ENCODE results near the gene AGBL4. TPM values are rescaled to one million over a fixed set of nuclear protein-coding genes. Genes with fewer than 3 reads are reported as not detected.

The AGBL4 gene
- polyA plus RNA-seq, 4 donors, result 0.99 to 1.5 (median 1.0) TPM

DNA sequence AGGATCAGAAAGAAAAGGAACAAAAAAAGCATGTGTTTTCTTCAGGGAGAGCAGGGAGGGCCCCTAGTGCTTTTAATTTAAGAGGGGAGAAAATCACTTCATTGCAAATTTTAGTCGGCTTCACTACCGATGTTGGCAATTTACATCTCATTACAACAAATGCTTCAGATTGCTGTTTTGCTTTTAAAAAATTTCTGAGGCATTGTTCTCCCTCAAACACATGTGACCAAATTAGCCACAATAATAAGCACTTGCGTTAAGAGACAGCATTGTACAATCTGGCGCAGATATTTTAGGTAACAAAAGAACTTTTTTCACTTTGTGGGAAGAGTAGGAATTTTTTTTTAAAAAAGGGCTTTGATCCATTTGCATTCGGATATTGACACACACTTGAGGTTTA, 1276.8 kb downstream of the AGBL4 start:
- DNase-seq (ENCODE audit: low read depth in 4 of 4, low spot score in 2 of 4), result no peak

DNA sequence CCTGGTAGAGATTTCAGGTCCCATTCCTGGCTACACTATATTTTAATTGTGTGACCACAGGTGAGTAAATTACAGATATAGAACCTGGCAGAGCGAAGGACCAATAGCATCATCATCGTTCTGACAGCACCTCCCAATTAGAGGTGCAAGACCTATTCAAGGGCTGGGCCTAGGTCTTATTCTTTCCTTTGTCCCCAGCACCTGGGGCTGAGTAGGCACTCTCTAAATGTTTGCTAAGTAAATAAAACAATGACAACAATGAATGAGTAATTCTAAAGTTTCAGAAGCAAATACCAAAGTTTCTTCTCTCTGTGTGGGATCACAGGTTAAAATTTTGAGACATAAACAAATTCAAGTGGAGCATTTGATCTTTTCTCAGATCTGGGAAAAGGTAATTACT, 1279.7 kb downstream of the AGBL4 start:
- no peak for DNase-seq (ENCODE audit: low read depth in 4 of 4, low spot score in 2 of 4)

DNA sequence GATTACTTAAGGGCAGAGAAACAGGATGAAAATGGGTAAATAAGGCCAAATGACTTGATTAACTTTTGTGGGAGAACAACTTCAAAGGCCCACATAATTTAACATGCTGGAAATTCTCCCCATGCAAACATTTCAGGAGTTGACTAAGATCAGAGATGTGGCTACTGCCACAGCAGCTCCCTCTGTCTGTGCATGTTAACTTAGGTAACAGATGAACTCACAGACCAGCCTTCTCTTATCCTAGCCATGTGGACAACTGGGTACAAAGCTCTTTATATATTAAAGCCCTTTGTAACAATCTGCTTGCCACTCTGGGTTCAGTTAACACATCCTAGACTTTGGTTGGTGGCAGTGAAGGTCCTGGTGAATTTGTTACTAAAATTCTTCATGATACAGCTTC, 1280.3 kb downstream of the AGBL4 start:
- DNase-seq (ENCODE audit: low read depth in 4 of 4, low spot score in 2 of 4), result no peak

DNA sequence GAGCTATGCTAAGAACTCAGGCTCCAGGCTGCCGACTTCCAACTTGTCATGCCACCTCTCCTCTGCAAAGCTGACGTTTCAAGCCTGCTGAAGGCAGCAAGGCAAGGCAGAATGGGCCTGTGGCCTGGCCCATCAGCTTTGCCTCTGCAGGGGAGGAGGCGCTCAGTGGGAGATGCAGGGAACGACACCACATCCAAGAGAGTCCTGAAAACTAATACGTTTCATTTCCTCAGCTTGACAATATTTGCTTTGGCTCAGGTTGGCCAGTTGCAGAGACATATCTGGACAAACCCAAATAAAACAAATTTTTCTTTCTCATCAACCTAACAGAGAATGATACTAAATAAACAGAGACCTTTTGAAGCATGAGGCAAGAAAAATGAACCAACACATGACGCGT, 1282.4 kb downstream of the AGBL4 start:
- no peak for DNase-seq (ENCODE audit: low read depth in 4 of 4, low spot score in 2 of 4)

DNA sequence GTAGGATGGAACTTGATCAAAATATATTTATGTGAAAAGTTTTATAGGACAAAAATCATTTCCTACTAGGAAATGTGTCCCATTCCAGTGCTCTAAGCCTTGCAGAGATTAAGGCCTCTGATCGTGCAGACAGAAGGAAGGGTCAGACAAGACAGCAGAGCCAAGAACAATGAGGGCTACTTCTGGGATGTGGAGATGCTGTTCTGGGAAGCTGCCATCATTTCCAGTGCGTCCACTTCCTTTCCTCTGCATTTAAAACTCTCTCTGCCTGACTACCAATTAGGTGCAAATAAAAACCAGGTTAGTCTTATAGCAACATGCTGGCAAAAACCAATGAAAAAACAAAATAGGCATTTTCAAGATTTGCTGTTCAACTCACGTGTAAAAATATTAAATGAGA, 1283.1 kb downstream of the AGBL4 start:
- DNase-seq (ENCODE audit: low read depth in 4 of 4, low spot score in 2 of 4), result no peak

DNA sequence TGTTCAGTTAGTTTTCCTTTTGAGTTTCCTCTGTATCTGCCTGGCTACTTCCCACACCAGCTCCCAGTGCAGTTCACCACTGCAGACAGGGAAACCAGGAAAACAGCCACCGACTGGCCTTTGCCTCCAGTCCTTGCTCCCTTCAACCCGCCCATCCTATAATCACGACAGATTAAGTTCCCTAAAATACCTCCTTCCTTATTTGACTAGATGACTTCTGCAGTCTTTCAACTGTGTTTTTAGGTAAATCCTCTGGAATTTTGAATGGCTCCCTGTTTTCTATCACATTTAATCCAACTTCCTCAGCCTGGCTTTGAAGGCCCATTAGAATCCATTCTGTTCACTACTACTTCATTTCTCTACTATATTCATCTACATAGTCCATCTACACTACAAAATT, 1284.7 kb downstream of the AGBL4 start:
- DNase-seq (ENCODE audit: low read depth in 4 of 4, low spot score in 2 of 4), result no peak

DNA sequence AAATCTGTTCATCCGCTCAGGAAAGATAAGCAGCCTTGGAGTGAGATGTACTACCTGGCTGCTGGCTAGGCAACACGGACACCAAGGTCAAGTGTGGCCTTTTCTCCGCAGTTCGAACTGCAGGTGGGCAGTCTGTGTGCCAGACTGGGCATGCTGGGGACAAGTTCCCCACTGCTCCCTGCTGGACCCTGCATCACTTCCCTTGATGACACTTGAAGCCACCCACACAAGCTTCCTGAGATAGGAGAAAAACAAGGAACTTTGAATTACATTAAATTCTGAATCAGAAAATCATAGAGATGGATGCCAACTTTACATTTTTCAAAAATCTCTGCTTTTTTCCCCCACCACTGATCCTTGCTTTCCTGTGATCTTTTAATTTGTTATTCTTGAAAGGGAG, 1285.4 kb downstream of the AGBL4 start:
- DNase-seq (ENCODE audit: low read depth in 4 of 4, low spot score in 2 of 4), result no peak

DNA sequence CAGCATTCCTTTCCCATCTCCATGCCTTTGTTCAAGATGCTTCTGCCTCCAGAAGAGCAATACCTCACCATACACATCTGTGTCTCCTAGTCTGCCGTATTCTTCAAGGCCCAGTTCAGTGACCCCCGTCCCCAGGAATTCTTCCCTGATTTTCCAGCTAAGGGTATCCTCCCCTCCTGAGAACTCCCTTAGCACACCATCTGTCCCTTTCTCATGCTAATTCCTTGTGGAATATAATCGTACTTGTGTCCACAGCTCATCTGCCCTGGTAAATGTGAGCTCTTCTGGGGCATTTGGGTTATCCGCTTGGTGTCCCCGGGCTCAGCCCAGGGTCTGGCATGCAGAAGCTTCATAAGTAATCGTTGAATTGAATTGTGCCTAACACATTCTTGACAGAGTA, 1288.0 kb downstream of the AGBL4 start:
- no peak for DNase-seq (ENCODE audit: low read depth in 4 of 4, low spot score in 2 of 4)

DNA sequence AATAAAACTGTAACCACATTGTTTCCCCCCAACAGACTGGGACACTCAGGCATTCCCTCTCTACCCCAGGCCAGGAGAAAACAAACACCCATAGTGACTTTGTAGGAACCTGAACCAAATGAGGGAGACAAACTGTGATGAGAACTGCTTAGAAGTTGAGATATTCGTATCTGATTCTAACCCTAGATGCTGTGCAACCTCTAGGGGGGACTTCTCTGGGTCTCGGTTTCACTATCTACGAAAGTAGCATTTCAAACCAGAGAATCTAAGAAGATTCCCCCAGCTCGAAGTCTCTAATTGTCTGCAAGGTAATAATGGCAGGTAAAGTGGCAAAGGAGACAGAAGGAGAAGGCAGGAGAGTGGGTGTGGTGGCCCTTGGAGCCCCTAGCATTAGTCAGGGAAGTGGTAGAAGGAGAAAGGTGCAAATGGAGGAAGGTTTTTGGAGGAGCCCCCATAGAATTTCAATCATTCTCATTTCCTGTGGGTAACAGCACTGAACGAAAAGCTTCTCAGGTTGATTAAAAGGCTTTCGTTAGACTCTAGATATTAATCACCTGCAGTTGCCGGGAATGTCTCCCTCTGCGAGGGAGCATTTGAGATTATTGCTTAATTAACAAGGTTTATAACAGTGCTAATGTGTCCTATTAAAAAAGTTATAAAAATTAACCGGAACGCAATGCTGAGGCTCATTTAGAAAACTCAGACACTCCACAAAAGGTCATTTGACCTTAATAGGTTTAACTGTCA, 1293.4 kb downstream of the AGBL4 start:
- DNase-seq (ENCODE audit: low read depth in 4 of 4, low spot score in 2 of 4), result no peak

DNA sequence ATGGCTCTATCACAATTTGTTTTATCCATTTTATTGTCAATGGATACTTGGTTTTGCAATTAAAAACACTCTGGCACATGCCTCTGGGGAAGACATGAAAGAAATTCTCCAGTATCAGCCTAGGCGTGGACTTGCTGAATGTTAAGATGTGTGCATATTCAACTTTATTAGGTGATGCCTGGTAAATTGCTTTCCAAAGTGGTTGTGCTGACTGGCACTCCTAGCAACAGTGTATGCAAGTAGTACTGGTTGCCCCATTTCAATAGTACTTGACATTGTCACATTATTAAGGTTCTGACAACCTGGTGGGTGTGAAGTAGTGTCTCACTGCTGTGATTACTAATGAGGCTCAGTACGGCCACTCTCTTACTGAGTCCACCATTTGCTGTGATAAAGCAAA, 1295.2 kb downstream of the AGBL4 start:
- no peak for DNase-seq (ENCODE audit: low read depth in 4 of 4, low spot score in 2 of 4)

DNA sequence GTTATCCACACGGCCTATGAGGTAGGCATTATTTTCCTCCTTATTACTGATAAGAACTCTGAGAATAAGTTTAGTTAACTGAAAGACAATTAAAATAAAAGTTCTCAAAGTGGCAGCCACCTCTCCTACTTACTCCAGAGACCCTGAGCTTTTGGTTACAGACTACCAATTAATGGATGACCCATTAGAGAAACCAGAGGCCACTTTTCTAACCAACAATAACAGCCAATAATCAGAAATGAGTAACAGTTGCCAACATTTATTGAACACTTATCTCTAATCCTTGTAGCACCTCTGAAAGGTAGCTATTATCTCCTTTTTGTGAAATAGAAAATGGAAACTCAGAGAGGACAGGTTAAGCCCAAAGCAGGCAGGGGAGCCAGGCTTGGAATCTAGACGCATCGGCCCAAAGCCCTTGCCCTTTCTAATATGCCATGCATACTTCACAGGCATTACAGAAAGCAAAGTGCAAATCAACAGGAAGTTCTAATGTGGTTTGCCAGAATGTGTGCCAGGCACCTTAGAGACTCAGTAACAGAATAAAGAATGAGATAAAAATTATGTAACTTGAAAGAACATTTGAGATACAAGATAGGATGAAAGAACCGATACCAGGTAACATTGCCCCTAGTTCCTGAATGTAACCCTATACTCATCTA, 1297.1 kb downstream of the AGBL4 start:
- no peak for DNase-seq (ENCODE audit: low read depth in 4 of 4, low spot score in 2 of 4)

DNA sequence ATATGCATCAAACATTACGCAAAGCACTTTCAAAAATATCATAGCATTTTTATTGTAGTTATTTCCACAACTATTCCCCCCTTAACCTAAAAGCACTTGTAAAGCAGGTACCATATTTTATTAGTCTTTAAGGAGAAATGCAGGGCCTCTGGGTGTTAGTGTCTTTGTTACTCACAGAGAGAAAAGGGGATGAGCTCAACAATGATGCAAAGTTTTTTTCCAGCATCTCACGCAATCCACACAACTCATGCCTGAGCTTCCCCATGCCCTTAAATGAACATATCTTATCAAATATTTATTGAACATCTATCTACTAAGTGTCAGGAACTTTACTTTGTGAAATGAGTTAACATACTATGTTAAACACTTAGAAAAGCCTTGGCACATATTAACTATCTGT, 1297.6 kb downstream of the AGBL4 start:
- no peak for DNase-seq (ENCODE audit: low read depth in 4 of 4, low spot score in 2 of 4)

DNA sequence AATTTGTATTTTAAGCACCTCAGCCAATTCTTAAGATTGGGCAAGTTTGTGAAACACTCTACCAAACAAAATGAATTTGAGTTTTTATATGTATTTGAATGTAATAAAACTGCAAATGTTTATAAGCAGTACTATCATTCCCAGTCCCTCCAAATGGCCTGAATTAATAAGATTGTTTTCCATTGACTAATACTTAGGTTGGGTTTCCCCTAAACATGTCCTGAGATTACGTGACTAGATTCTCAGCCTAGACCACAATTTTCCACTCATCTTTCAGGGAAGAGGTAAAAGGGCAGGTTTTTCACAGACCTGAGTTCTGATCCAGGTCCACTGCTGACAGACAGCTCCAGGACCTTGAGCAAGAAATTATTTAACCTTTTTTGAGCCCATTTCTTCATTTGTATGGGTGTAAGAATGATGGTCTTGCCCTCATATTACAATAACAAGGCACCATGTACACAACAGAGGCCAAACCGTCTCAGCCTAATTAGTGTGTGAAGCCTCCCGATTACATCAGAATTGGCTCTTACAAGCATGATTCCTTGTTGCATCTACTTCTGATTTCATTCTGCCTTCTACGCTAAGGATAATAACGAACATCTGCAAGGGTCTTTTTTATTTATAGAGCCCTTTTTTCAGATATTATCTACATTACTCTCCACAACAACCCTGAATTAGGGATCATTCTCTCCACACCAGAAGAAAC, 1298.3 kb downstream of the AGBL4 start:
- DNase-seq (ENCODE audit: low read depth in 4 of 4, low spot score in 2 of 4), result no peak

DNA sequence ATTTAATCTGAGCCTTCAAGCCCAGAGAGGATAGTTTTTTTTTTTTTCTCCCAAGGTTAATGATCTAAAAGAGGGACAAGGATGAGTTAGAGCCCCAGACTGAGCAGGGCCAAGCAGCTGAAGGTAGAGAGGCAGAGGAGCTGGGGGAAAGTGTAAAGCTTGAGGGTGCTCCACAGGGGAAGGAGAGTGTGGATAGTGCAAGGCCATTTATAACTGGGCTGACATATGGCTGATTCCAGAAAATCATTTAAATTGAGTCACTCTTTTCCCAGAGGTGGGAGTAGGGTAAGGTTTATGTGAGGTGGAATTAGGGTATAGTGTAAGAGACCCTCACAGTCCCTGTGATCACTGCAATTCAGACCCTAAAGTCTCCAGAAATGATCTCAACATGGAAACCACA, 1302.8 kb downstream of the AGBL4 start:
- DNase-seq (ENCODE audit: low read depth in 4 of 4, low spot score in 2 of 4), result no peak

DNA sequence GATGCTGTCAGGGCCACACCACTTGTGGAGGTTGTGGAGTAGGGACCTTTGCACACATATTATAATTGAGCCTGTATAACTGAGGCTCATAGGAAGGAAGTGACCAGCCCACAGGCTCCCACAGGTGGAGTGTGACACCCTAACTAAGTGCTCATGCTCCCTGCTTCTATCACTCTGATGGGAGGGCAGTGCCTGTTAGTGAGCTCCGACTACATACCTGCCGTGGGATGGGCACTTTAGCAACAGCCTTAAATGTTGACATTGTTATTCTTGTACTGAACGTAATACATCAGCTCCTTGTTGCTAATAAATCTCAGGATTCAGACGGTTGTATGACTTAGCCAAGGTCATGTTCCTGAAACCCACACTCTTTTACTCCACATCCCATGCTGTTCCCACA, 1305.0 kb downstream of the AGBL4 start:
- DNase-seq (ENCODE audit: low read depth in 4 of 4, low spot score in 2 of 4), result no peak

DNA sequence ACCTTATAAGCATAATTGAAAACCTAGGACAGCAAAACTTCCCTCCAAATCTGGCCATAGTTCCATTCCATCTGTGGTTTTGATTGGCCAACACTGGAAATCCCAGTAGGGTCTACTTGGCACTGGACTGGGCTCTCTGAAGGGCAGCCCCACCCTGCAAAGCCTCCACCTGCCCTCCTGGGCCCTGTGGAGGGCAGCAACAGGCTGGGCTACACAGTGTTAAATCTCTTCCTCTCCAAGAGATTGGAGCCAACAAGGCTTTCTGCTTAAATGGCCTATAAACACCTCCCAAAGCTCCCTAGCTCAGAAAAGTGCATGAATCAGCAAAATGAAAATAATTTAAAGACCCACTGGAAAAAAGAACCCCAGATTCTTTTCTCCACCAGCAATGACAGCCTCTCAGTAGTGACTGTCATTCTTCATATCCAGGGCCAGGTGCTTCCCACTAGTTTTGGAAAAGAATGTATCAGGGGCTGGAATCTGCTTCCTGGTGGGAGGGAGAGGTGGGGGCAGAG, 1305.6 kb downstream of the AGBL4 start:
- DNase-seq (ENCODE audit: low read depth in 4 of 4, low spot score in 2 of 4), result no peak

DNA sequence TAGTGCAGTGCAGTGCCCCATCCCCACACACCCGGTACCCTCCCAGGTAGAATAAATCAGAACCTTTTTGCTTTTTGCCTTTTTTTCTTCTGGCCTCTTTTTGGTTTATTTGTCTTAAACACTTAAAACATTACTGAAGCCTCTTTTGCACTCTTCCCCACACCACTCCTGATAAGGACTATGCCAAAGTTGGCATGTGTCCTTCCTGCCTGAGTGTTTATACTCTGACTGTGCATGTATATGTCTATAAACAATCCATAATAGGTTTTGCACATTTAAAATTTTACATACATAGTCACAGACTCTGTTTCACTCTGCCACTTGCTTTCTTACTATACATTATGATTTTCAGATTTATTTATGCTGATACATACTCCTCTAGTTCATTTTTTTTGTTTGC, 1306.7 kb downstream of the AGBL4 start:
- no peak for DNase-seq (ENCODE audit: low read depth in 4 of 4, low spot score in 2 of 4)

DNA sequence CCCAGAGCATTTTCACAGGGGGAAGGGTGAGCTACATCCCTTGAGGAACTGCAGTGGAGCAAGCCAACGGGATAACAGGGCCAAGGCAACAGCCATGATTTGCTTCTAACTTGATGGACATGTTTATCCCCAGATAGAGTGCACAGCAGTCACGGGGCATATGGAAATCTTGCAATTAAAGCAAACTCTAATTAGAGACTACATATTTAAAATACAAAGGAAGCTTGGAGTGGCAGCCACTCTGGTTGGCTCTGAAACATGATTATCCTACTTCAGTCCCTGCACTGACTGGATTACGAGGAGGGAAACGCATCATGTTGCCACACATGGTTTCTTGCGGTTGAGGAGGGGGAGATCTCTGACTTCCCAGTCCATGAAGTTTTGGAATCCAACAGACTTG, 1307.8 kb downstream of the AGBL4 start:
- no peak for DNase-seq (ENCODE audit: low read depth in 4 of 4, low spot score in 2 of 4)

DNA sequence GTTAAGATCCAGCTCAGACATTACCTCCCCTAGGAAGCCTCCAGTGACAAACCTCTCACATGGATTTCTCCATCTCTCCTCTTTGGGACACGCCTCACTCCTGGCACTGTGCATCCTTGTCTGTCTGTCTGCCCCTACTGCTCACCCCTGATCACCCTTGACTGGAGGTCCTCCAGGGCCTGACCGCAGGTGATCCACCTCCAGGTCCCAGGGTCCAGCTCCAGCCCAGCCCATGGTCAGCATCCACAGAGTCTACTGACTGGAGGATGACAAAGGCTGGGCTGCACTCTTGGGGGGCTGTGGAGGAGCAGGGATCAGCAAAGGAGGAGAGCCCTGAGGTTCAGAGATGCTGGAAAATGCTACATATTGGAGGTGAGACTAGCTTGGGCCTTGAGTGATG, 1312.8 kb downstream of the AGBL4 start:
- DNase-seq (ENCODE audit: low read depth in 4 of 4, low spot score in 2 of 4), result no peak

DNA sequence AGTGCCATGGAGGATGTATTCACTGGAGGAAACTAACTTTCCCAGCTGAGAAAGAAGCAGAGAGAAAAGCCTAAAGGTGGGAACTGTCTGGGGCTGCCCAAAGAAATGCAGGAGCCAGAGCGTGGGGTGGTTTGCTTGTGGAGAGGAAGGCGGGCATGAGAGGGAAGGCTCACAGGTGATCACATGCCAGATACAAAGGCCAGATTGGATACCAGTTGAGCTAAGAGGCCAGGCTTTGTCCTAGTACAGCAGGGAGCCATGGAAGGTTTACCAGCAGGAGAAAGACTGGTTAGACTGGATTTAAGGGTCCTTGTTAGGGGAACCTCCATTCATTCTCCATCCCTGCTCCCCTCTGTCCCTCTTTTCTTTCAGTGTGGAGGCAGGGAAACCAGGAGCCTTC, 1313.4 kb downstream of the AGBL4 start:
- DNase-seq (ENCODE audit: low read depth in 4 of 4, low spot score in 2 of 4), result no peak

DNA sequence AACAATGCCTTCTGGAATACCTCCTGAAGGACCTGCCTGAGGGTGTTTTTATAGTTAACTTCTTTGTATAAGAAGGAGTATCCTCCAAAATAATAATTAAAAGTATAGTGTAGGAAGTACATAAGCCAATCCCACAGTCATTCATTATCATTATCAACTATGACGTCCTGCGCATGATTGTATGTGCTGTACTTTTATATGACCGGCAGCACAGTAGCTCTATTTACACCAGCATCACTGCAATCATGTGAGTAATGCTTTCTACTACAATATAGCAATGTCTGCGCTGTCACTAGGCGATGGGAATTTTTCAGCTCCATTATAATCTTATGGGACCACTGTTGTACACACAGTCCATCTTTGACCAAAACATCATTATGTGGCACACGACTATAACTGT, 1319.0 kb downstream of the AGBL4 start:
- no peak for DNase-seq (ENCODE audit: low read depth in 4 of 4, low spot score in 2 of 4)

DNA sequence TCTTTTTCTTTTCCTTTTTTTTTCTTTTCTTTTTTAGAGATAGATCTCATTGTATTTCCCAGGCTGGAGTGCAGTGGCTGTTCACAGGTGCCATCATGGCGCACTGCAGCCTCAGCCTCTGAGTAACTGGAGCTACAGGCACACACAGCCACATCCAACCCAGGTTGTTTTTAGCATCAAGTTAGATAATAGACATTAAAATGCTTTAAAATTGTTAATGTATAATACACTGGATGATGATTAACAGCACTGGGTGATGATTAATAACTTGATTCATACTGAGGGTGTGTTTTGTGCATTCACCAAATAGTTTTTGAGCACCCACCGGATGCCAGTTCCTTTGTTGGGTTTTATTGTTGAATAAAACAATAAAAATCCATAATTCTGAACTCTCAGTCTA, 1322.3 kb downstream of the AGBL4 start:
- no peak for DNase-seq (ENCODE audit: low read depth in 4 of 4, low spot score in 2 of 4)

All from left renal cortex interstitium (tissue), 4 donors.